ENCODE results near the gene DRAM1.

Gene DRAM1

GRCh38 chr12:101954676-101955075, 77.3 kb downstream of the DRAM1 start:
- Histone ChIP-seq H3K4me3 (ENCODE audit: low read depth, low read length) (no peak overlapping the region), H3K4me1 (ENCODE audit: control insufficient read depth, insufficient read depth, low read length) (no peaks in the 10 kb centered on the region), H3K27ac (ENCODE audit: extremely low read depth, low read depth, low read length) (no peak overlapping the region), H3K9me3 (ENCODE audit: control insufficient read depth, insufficient read depth, low read depth, low read length) (no peaks in the 10 kb centered on the region), H3K36me3 (ENCODE audit: control insufficient read depth in 2 of 2, insufficient read depth in 1 of 2, low read length in 2 of 2) (no peaks in the 10 kb centered on the region)
- no peak for TF ChIP-seq ZNF768 (tag by site-specific recombination; IDR thresholded peaks at IDR 0.05)
- POLR2A ChIA-PET, result no interaction called here
- CTCF ChIA-PET, result no interaction called here

GRCh38 chr12:101957252-101957959, 80.0 kb downstream of the DRAM1 start:
- ChIA-PET CTCF (interaction anchor here (0.6 to 1.5 kb wide), 4 partner anchors 9 to 1592 kb away, joined by 3 to 5 read pairs (median 3); no protein-coding TSS in a partner anchor), POLR2A (no interaction called here)
- TF ChIP-seq ZNF155 (tag by site-specific recombination; IDR thresholded peaks at IDR 0.05) (no peak), ZNF701 (tag by site-specific recombination; IDR thresholded peaks at IDR 0.05) (no peak)

GRCh38 chr12:101959607-101960006, 82.2 kb downstream of the DRAM1 start:
- Histone ChIP-seq H3K4me3 (ENCODE audit: low read depth, low read length) (no peak overlapping the region), H3K27ac (ENCODE audit: extremely low read depth, low read depth, low read length) (no peak overlapping the region), H3K36me3 (ENCODE audit: control insufficient read depth in 2 of 2, insufficient read depth in 1 of 2, low read length in 2 of 2) (no peaks in the 10 kb centered on the region), H3K9me3 (ENCODE audit: control insufficient read depth, insufficient read depth, low read depth, low read length) (no peaks in the 10 kb centered on the region), H3K4me1 (ENCODE audit: control insufficient read depth, insufficient read depth, low read length) (no peaks in the 10 kb centered on the region)
- ChIA-PET CTCF (interaction anchor here (1.0 kb wide), 1 partner anchor 19 kb away, joined by 3 read pairs; no protein-coding TSS in a partner anchor), POLR2A (no interaction called here)
- TF ChIP-seq ZNF221 (tag by site-specific recombination; IDR thresholded peaks at IDR 0.05; ENCODE audit: borderline replicate concordance), result no peak
- TF ChIP-seq ZNF777 (tag by site-specific recombination; IDR thresholded peaks at IDR 0.05; ENCODE audit: borderline replicate concordance), result no peak

More at GRCh38 chr12:101957252-101957959, 80.0 kb downstream of the DRAM1 start:
- Histone ChIP-seq H3K4me3 (ENCODE audit: low read depth, low read length) (no peak overlapping the region), H3K9me3 (ENCODE audit: control insufficient read depth, insufficient read depth, low read depth, low read length) (no peaks in the 10 kb centered on the region), H3K27ac (ENCODE audit: extremely low read depth, low read depth, low read length) (no peak overlapping the region), H3K4me1 (ENCODE audit: control insufficient read depth, insufficient read depth, low read length) (no peaks in the 10 kb centered on the region), H3K36me3 (ENCODE audit: control insufficient read depth in 2 of 2, insufficient read depth in 1 of 2, low read length in 2 of 2) (no peaks in the 10 kb centered on the region)

GRCh38 chr12:101962486-101962885, 85.1 kb downstream of the DRAM1 start:
- ChIA-PET CTCF (no interaction called here), POLR2A (no interaction called here)
- Histone ChIP-seq H3K4me3 (ENCODE audit: low read depth, low read length) (no peak overlapping the region), H3K4me1 (ENCODE audit: control insufficient read depth, insufficient read depth, low read length) (no peaks in the 10 kb centered on the region), H3K9me3 (ENCODE audit: control insufficient read depth, insufficient read depth, low read depth, low read length) (no peaks in the 10 kb centered on the region), H3K36me3 (ENCODE audit: control insufficient read depth in 2 of 2, insufficient read depth in 1 of 2, low read length in 2 of 2) (no peaks in the 10 kb centered on the region), H3K27ac (ENCODE audit: extremely low read depth, low read depth, low read length) (no peak overlapping the region)
- TF ChIP-seq ZNF623 (tag by site-specific recombination; IDR thresholded peaks at IDR 0.05) (no peak), ZBTB21 (tag by site-specific recombination; IDR thresholded peaks at IDR 0.05) (no peak), GLIS2 (tag by site-specific recombination; IDR thresholded peaks at IDR 0.05) (no peak), SALL2 (tag by site-specific recombination; IDR thresholded peaks at IDR 0.05; ENCODE audit: borderline replicate concordance) (no peak), ZNF830 (tag by site-specific recombination; IDR thresholded peaks at IDR 0.05; ENCODE audit: low read depth) (no peak), ZBTB7A (tag by site-specific recombination; IDR thresholded peaks at IDR 0.05; ENCODE audit: low read depth) (no peak), SETDB1 (IDR thresholded peaks at IDR 0.05; ENCODE audit: insufficient read length, low read length) (no peak), ZNF148 (tag by site-specific recombination; IDR thresholded peaks at IDR 0.05; ENCODE audit: borderline replicate concordance) (no peak), PATZ1 (tag by site-specific recombination; IDR thresholded peaks at IDR 0.05) (no peak)

All from HEK293 (cell line).